ENCODE measurements around the gene UNG. TPM values are rescaled to one million over a fixed set of nuclear protein-coding genes. Genes with fewer than 3 reads are reported as not detected.

UNG gene
- total and polyA plus RNA-seq, 2 of the 8 experiments (the other 6 are each of a cell fraction or from before 2014, with no cell fraction given) = 71.6 to 163 TPM

GRCh38 chr12:109116611-109116949 lies 19.2 kb downstream of the UNG start:
- Histone ChIP-seq H3K9me3 (ENCODE audit: insufficient read depth in 2 of 2, low read depth in 1 of 2, low read length in 1 of 2) (no peaks in the 10 kb centered on the region), H3K56ac (replicated peaks; ENCODE audit: insufficient read length, low read depth, low read length) (no peak overlapping the region), H4K20me1 (replicated peaks in 1 of 2; ENCODE audit: control insufficient read depth in 1 of 2, insufficient read depth in 2 of 2, low read length in 2 of 2) (no peaks in the 10 kb centered on the region), H3K9ac (replicated peaks in 1 of 4; ENCODE audit: extremely low read depth in 1 of 4, low read depth in 3 of 4, low read length in 3 of 4) (no peak overlapping the region), H3K27ac (ENCODE audit: low read depth, low read length) (no peak overlapping the region), H3K27me3 (replicated peaks in 1 of 4; ENCODE audit: control insufficient read depth in 3 of 4, extremely low read depth in 1 of 4, insufficient read depth in 3 of 4, low read length in 3 of 4) (no peaks in the 10 kb centered on the region; a peak in 1 of 7 replicates), H2AFZ (ENCODE audit: low read length) (no peak overlapping the region), H3K4ac (replicated peaks; ENCODE audit: insufficient read length, low read depth, low read length) (no peak overlapping the region), H3K79me2 (ENCODE audit: control insufficient read depth in 1 of 2, insufficient read depth in 2 of 2, low read length in 2 of 2) (no peaks in the 10 kb centered on the region), H2AK5ac (ENCODE audit: low read depth, low read length) (no peak overlapping the region), H3K23ac (ENCODE audit: insufficient read length) (no peak overlapping the region), H3K14ac (ENCODE audit: insufficient read length) (no peak overlapping the region), H2BK12ac (ENCODE audit: low read depth, low read length) (no peak overlapping the region), H3K4me2 (ENCODE audit: insufficient read depth in 1 of 2, low read depth in 2 of 2, low read length in 2 of 2) (no peak overlapping the region), H3K23me2 (ENCODE audit: low read depth, low read length) (no peaks in the 10 kb centered on the region), H4K8ac (ENCODE audit: extremely low read depth, insufficient read depth, low read length) (peak overlapping the region; percentile 28; the same call in 1 of the 2 replicates), H3K36me3 (ENCODE audit: control insufficient read depth in 2 of 4, insufficient read depth in 4 of 4, low read length in 3 of 4) (no peaks in the 10 kb centered on the region), H3K79me1 (ENCODE audit: low read depth, low read length) (no peaks in the 10 kb centered on the region), H2BK20ac (ENCODE audit: low read length) (no peak overlapping the region), H2BK15ac (ENCODE audit: low read length) (no peak overlapping the region), H2BK120ac (replicated peaks; ENCODE audit: low read depth, low read length) (no peak overlapping the region), H4K91ac (replicated peaks; ENCODE audit: insufficient read length, low read length) (no peak overlapping the region), H2BK5ac (ENCODE audit: low read depth, low read length) (no peak overlapping the region), H4K5ac (ENCODE audit: insufficient read length, low read depth, low read length) (no peak overlapping the region), H3K18ac (ENCODE audit: extremely low read depth, low read length) (no peak overlapping the region), H3K4me3 (ENCODE audit: extremely low read depth in 1 of 4, insufficient read depth in 2 of 4, low read depth in 3 of 4, low read length in 4 of 4) (no peak overlapping the region), H3K4me1 (replicated peaks in 1 of 4; ENCODE audit: control insufficient read depth in 3 of 4, insufficient read depth in 4 of 4, low read length in 3 of 4) (peaks cover 2 to 11% (median 5%) of the 10 kb centered on the region in 4 experiments; a peak in 4 of 7 replicates)
- no peak for FAIRE-seq
- DNase-seq (ENCODE audit: low read depth in 1 of 2, low spot score in 2 of 2) = no peak
- TF ChIP-seq GTF2F1 (IDR thresholded peaks at IDR 0.05; ENCODE audit: borderline replicate concordance, low read depth, low read length) (no peak), HDAC2 (IDR thresholded peaks at IDR 0.05; ENCODE audit: borderline replicate concordance in 1 of 2, low read depth in 2 of 2, low read length in 2 of 2) (no peak), BACH1 (IDR thresholded peaks at IDR 0.05; ENCODE audit: low read length) (no peak), RBBP5 (IDR thresholded peaks at IDR 0.05; ENCODE audit: borderline replicate concordance, low read depth, low read length) (no peak), POU5F1 (IDR thresholded peaks at IDR 0.05; ENCODE audit: low read depth, low read length) (no peak), CBX5 (IDR thresholded peaks at IDR 0.05; ENCODE audit: low read depth, low read length) (no peak), EZH2 (IDR thresholded peaks at IDR 0.05; ENCODE audit: low read depth, low read length, severe bottlenecking) (no peak), CREB1 (IDR thresholded peaks at IDR 0.05) (no peak), ZNF274 (IDR thresholded peaks at IDR 0.05; ENCODE audit: borderline replicate concordance, extremely low read depth, low read length) (no peak), RFX5 (IDR thresholded peaks at IDR 0.05; ENCODE audit: borderline replicate concordance, low read depth, low read length) (no peak), ASH2L (IDR thresholded peaks at IDR 0.05; ENCODE audit: low read length) (no peak), RXRA (IDR thresholded peaks at IDR 0.05; ENCODE audit: insufficient read depth, low read depth, low read length) (no peak), GABPA (IDR thresholded peaks at IDR 0.05; ENCODE audit: borderline replicate concordance, insufficient read depth, low read length) (no peak), CHD1 (IDR thresholded peaks at IDR 0.05; ENCODE audit: low read depth, low read length) (no peak)
- CTCF ChIA-PET (ENCODE audit: partially characterized antibody) = interaction anchor here (0.6 to 1.5 kb wide), 3 partner anchors 14 to 24 kb away, joined by 3 read pairs; no protein-coding TSS in a partner anchor
- POLR2A ChIA-PET (ENCODE audit: partially characterized antibody) = interaction anchor here (0.8 to 1.3 kb wide), 2 partner anchors 9 to 17 kb away, joined by 3 to 6 read pairs; no protein-coding TSS in a partner anchor
- 89% methylated on average over 12 of the region's 12 CpGs; no CpG with 5 or more reads in 1 of the 2 experiments for WGBS, 2 experiments (ENCODE audit: extremely low coverage in 1 of 2, insufficient coverage in 1 of 2, insufficient read length in 1 of 2, insufficient replicate concordance in 2 of 2, low coverage in 1 of 2, low lambda C conversion rate in 2 of 2, missing lambda C conversion rate in 1 of 2)
